M059J (cell line): ENCODE measurements around the gene PCDHGA9. TPM values are rescaled to one million over a fixed set of nuclear protein-coding genes. Genes with fewer than 3 reads are reported as not detected.
A peak's percentile ranks its signal among the peaks of the same experiment; 100 is the strongest.
"Not testable (repeated sequence)": the region's sequence is repeated elsewhere in the genome, so short reads cannot be mapped to it uniquely, and the experiment has no call there.

ENCODE experiments used
- DNase-seq: peaks from one replicate; pipeline ENCODE4 v3.0.0-alpha.2; 2012; ENCODE audit warnings: low read depth
- total RNA-seq: library from RNA; depleted of rRNA; stranded (reverse); fragments of >200 nt; shearing (Covaris generic); gene quantifications from 2 replicates; pipeline ENCODE4 v1.2.3, GENCODE V29; 2014

The PCDHGA9 gene
- total RNA-seq, 1 experiment from 2014 or later: 0.17 TPM

DNA sequence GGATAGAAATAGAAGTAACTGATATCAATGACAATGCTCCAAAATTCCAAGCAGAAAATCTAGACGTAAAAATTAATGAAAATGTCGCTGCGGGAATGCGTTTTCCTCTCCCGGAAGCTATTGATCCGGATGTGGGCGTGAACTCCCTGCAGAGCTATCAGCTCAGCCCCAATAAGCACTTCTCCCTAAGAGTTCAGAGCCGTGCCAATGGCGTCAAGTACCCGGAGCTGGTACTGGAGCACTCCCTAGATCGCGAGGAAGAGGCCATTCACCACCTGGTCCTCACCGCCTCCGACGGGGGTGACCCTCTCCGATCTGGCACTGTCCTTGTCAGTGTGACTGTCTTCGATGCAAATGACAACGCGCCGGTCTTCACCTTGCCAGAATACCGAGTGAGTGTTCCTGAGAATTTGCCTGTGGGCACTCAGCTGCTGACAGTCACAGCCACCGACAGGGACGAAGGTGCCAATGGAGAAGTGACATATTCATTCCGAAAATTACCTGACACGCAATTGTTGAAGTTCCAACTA lies 11.0 kb downstream of the PCDHGA9 start:
- DNase-seq: no peak

DNA sequence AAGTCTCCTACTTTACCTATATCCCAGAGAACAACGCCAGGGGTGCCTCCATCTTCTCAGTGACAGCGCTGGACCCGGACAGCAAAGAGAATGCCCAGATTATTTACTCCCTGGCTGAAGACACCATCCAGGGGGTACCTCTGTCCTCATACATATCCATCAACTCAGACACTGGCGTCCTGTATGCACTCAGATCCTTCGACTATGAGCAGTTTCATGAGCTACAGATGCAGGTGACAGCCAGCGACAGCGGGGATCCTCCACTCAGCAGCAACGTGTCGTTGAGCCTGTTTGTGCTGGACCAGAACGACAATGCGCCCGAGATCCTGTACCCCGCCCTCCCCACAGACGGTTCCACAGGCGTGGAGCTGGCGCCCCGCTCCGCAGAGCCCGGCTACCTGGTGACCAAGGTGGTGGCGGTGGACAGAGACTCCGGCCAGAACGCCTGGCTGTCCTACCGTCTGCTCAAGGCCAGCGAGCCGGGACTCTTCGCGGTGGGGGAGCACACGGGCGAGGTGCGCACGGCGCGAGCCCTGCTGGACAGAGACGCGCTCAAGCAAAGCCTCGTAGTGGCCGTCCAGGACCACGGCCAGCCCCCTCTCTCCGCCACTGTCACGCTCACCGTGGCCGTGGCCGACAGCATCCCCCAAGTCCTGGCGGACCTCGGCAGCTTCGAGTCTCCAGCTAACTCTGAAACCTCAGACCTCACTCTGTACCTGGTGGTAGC lies 12.1 kb downstream of the PCDHGA9 start:
- not testable (repeated sequence) for DNase-seq

DNA sequence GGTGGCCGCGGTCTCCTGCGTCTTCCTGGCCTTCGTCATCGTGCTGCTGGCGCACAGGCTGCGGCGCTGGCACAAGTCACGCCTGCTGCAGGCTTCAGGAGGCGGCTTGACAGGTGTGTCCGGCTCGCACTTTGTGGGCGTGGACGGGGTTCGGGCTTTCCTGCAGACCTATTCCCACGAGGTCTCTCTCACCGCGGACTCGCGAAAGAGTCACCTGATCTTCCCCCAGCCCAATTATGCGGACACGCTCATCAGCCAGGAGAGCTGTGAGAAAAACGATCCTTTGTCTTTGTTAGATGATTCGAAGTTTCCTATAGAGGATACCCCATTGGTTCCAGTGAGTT lies 12.7 kb downstream of the PCDHGA9 start:
- not testable (repeated sequence) for DNase-seq

DNA sequence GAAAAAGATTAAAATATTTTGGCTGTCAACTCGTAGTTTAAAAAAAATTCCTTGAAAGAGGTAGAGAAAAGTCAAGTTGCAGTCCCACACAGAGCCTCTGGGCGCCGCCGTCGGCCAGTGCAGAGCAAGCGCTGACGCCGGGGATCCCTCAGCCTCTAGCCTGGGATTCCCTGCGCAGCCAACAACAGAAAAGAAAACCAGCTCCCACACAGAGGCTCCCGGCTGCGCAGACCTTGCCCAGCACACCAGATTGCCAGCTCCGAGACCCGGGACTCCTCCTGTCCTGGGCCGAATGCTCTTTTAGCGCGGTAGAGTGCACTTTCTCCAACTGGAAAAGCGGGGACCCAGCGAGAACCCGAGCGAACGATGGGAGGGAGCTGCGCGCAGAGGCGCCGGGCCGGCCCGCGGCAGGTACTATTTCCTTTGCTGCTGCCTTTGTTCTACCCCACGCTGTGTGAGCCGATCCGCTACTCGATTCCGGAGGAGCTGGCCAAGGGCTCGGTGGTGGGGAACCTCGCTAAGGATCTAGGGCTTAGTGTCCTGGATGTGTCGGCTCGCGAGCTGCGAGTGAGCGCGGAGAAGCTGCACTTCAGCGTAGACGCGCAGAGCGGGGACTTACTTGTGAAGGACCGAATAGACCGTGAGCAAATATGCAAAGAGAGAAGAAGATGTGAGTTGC lies 15.1 kb downstream of the PCDHGA9 start, which contains the start of gene PCDHGB7:
PCDHGB7 (plus strand) TSS at position 184 of the 679 bp plus-strand sequence; CDS start at position 367, 183 bp downstream.
- peak; percentile 82 for DNase-seq

DNA sequence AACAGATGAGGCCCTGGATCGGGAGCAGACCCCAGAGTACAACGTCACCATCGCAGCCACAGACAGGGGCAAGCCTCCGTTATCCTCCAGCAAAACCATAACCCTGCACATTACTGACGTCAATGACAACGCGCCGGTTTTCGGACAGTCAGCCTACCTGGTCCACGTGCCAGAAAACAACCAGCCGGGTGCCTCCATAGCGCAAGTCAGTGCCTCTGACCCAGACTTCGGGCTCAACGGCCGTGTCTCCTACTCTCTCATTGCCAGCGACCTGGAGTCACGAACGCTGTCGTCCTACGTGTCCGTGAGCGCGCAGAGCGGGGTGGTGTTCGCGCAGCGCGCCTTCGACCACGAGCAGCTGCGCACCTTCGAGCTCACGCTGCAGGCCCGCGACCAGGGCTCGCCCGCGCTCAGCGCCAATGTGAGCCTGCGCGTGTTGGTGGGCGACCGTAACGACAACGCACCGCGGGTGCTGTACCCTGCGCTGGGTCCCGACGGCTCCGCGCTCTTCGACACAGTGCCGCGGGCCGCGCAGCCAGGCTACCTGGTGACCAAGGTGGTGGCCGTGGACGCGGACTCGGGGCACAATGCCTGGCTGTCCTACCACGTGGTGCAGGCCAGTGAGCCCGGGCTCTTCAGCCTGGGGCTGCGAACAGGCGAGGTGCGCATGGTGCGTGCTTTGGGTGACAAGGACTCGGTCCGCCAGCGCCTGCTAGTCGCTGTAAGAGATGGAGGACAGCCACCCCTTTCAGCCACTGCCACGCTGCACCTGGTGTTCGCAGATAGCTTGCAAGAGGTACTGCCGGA lies 16.7 kb downstream of the PCDHGA9 start:
- no peak for DNase-seq

DNA sequence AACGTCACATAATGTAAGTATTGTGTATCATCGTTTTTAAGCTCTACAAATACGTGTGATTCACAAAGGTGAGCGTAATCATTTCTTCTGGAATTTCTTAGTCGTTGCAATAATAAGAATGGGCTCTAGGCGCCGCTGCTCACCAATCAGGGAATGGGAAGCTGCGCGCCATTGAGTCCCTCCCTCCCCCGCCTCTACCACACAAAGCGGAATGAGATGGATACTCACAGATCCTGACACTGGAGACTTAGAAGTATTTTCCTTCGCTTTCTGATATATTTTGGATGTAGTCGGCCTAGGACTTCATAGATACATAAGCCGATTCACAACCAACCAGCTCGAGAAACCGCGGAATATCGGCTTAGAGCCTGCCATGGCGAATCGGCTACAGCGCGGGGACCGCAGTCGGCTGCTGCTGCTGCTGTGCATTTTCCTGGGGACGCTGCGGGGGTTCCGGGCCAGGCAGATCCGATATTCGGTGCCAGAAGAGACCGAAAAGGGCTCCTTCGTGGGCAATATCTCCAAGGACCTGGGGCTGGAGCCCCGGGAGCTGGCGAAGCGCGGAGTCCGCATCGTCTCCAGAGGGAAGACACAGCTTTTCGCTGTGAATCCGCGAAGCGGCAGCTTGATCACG lies 18.4 kb downstream of the PCDHGA9 start, which contains the start of gene PCDHGA11:
PCDHGA11 (plus strand) TSS at position 197 of the 634 bp plus-strand sequence; CDS start at position 374, 177 bp downstream.
- DNase-seq: no peak

DNA sequence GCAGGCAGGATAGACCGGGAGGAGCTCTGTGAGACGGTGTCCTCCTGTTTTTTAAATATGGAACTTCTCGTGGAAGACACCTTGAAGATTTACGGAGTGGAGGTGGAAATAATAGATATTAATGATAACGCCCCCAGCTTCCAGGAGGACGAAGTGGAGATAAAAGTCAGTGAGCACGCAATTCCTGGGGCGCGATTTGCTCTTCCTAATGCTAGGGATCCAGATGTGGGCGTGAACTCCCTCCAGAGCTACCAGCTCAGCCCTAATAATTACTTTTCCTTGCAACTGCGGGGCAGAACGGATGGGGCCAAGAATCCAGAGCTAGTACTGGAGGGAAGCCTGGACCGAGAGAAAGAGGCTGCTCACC lies 18.9 kb downstream of the PCDHGA9 start:
- no peak for DNase-seq

DNA sequence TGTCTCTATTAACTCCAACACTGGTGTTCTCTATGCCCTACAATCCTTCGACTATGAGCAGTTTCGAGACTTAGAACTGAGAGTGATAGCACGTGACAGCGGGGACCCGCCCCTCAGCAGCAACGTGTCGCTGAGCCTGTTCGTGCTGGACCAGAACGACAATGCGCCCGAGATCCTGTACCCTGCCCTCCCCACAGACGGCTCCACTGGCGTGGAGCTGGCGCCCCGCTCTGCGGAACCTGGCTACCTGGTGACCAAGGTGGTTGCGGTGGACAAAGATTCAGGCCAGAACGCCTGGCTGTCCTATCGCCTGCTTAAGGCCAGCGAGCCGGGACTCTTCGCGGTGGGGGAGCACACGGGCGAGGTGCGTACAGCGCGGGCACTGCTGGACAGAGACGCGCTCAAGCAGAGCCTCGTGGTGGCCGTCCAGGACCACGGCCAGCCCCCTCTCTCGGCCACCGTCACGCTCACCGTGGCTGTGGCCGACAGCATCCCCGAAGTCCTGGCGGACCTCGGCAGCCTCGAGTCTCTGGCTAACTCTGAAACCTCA lies 20.2 kb downstream of the PCDHGA9 start:
- no peak for DNase-seq

DNA sequence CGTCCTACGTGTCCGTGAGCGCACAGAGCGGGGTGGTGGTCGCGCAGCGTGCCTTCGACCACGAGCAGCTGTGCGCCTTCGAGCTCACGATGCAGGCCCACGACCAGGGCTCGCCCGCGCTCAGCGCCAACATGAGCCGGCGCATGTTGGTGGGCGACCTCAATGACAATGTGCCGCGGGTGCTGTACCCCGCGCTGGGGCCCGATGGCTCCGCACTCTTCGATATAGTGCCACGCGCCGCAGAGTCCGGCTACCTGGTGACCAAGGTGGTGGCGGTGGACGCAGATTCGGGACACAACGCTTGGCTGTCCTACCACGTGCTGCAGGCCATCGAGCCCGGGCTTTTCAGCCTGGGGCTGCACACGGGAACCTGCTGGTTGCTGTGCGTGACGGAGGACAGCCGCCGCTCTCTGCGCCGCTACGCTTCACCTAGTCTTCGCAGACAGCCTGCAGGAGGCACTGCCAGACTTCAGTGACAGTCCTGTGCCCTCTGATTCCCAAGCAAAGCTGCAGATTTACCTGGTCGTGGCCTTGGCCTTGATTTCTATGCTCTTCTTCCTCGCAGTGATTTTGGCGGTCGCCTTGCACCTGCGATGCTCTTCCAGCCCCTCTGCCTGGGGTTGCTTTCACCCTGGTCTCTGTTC lies 25.3 kb downstream of the PCDHGA9 start:
- no peak for DNase-seq

DNA sequence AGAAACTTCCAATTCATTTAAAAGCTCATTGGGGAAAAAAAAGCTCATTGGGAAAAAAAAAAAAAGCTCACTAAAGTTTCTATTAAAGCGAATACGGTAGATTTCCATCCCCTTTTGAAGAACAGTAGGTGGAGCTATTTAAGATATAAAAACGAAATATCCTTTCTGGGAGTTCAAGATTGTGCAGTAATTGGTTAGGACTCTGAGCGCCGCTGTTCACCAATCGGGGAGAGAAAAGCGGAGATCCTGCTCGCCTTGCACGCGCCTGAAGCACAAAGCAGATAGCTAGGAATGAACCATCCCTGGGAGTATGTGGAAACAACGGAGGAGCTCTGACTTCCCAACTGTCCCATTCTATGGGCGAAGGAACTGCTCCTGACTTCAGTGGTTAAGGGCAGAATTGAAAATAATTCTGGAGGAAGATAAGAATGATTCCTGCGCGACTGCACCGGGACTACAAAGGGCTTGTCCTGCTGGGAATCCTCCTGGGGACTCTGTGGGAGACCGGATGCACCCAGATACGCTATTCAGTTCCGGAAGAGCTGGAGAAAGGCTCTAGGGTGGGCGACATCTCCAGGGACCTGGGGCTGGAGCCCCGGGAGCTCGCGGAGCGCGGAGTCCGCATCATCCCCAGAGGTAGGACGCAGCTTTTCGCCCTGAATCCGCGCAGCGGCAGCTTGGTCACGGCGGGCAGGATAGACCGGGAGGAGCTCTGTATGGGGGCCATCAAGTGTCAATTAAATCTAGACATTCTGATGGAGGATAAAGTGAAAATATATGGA lies 27.9 kb downstream of the PCDHGA9 start, which contains the start of gene PCDHGA12:
PCDHGA12 (plus strand) TSS at position 176 of the 782 bp plus-strand sequence; CDS start at position 429, 253 bp downstream.
- no peak for DNase-seq

DNA sequence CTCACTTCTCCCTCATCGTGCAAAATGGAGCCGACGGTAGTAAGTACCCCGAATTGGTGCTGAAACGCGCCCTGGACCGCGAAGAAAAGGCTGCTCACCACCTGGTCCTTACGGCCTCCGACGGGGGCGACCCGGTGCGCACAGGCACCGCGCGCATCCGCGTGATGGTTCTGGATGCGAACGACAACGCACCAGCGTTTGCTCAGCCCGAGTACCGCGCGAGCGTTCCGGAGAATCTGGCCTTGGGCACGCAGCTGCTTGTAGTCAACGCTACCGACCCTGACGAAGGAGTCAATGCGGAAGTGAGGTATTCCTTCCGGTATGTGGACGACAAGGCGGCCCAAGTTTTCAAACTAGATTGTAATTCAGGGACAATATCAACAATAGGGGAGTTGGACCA lies 28.7 kb downstream of the PCDHGA9 start:
- DNase-seq: no peak

DNA sequence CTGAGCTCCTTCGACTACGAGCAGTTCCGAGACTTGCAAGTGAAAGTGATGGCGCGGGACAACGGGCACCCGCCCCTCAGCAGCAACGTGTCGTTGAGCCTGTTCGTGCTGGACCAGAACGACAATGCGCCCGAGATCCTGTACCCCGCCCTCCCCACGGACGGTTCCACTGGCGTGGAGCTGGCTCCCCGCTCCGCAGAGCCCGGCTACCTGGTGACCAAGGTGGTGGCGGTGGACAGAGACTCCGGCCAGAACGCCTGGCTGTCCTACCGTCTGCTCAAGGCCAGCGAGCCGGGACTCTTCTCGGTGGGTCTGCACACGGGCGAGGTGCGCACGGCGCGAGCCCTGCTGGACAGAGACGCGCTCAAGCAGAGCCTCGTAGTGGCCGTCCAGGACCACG lies 29.7 kb downstream of the PCDHGA9 start:
- not testable (repeated sequence) for DNase-seq

DNA sequence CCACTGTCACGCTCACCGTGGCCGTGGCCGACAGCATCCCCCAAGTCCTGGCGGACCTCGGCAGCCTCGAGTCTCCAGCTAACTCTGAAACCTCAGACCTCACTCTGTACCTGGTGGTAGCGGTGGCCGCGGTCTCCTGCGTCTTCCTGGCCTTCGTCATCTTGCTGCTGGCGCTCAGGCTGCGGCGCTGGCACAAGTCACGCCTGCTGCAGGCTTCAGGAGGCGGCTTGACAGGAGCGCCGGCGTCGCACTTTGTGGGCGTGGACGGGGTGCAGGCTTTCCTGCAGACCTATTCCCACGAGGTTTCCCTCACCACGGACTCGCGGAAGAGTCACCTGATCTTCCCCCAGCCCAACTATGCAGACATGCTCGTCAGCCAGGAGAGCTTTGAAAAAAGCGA lies 30.1 kb downstream of the PCDHGA9 start:
- not testable (repeated sequence) for DNase-seq

DNA sequence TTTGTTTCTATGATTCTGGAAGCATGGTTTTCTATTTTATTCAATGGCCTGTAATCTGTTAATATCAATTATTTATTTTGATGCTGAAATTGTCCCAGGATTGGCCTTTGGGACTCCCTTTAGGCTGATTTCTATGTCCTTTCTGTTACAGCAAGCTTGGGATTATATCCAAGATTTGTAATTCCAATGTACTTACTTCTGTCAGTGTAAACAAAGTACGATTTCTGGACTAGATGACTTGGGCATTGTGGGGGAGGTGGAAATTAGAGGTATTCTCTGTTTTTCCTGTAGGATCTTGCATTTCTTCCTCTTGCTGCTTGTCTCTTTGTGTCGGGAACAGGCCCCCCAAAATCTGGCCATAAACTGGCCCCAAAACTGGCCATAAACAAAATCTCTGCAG lies 31.4 kb downstream of the PCDHGA9 start:
- no peak for DNase-seq

DNA sequence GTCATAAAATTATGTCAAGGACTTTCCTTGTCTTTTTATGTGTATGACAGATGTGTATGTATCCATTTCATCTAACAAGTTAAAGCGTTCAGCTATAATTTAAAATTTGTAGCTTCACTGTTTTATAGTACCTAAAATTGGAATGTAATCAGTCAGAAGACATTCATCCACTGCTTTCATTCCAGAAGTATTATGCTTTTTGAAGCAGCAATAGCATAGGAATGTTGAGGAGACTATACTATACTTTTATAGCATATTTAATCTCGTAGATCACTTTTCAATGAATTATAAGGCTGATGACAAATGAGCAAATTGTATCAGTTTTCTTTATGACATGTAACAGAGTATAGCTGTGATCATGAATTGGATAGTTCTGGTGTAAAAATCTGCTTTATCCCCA lies 34.6 kb downstream of the PCDHGA9 start:
- DNase-seq: no peak

DNA sequence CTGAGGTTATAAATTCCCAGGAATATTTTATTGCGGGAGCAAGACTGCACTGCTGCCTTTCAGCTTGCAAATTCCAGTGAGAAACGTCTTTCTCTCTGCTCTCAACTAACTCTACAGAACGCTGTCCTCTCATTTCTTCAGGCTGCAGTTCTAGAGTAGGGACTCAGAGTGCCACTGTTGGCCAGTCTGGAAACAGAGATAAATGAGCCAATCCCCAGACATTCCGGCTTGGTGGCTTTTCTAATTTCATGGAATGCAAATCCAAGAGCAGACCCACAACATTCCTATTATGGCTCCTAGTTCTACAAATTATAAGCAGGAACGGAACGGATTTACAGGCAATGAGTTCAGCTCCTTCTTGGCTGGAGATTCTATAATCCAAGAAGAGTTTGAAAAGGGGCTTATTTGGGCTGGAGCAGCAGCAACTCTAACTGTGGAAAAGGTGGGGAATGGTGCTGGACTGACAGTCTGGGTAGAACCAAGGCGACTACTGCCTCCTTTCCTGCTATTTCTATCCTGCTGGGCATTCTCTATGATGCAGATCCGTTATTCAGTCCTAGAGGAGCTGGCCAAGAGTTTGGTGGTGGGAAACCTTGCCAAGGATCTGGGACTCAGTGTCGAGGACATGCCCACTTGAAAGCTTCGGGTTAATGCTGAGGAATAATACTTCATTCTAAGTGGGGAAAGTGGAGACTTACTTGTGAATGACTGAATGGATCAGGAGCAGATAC lies 37.0 kb downstream of the PCDHGA9 start:
- peak; percentile 7 for DNase-seq

DNA sequence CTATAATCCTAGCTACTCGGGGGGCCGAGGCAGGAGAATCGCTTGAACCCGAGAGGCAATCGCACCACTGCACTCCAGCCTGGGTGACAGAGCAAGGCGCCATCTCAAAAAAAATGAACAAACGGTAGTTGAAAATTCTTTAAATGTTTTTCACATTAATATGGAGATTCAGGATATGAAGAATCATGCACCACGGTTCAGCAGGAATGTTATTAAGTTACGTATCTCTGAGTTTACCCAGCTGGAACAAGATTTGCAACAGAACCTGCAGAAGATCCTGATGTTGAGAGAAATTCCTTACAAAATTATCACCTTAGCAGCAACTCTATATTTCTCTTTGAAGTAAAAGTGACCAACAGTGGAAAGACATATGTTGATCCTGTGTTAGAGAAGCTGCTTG lies 37.8 kb downstream of the PCDHGA9 start:
- DNase-seq: no peak

DNA sequence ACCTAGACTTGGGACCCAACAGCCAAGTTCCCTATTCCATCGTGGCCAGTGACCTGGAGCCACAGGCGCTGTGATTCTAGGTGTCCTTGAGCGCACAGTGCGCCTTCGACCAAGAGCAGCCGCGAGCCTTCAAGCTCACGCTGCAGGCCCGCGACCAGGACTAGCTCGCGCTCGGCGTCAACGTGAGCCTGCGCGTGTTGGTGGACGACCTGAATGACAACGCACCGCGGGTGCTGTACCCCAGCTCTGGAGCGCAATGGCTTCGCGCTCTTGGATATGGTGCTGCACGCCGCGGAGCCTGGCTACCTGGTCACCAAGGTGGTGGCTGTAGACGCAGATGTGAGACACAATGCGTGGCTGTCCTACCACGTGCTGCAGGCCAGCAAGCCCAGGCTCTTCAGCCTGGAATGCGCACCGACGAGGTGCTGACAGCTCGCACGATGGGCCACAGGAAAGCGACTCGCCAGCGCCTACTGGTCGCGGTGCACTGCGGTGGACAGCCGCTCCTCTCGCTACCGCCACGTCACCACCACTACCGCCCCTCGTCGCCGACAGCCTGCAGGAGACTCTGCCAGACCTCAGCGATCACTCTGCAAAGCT lies 39.1 kb downstream of the PCDHGA9 start:
- no peak for DNase-seq
